ENCODE data around the gene C19orf38.
A peak's percentile ranks its signal among the peaks of the same experiment; 100 is the strongest.
"Not testable (repeated sequence)": the region's sequence is repeated elsewhere in the genome, so short reads cannot be mapped to it uniquely, and the experiment has no call there.

Gene C19orf38

GRCh38 chr19:10868872-10869547, 20.8 kb downstream of the C19orf38 start:
- H3K27ac ChIP-seq (ENCODE audit: low read length), result no peak overlapping the region
- H3K4me2 ChIP-seq (ENCODE audit: insufficient read depth, low read length), result no peak overlapping the region
- H3K36me3 ChIP-seq (ENCODE audit: insufficient read depth, low read length), result no peaks in the 10 kb centered on the region; the same call in 1 of the 2 replicates
- no peak overlapping the region for H3K4me3 ChIP-seq (ENCODE audit: low read depth in 1 of 2, low read length in 2 of 2)
- H3K27me3 ChIP-seq (ENCODE audit: insufficient read depth, low read length, poor library complexity), result no peaks in the 10 kb centered on the region
- H2AFZ ChIP-seq (ENCODE audit: low read depth, low read length), result no peak overlapping the region
- ATAC-seq (ENCODE audit: insufficient read depth, low read depth) (no peak), DNase-seq (no peak)
- peaks cover 25% of the 10 kb centered on the region for H3K4me1 ChIP-seq (ENCODE audit: insufficient read depth, low read length)
- H3K9me3 ChIP-seq (ENCODE audit: insufficient read depth, low read length, severe bottlenecking), result no peaks in the 10 kb centered on the region
- H3K79me2 ChIP-seq (ENCODE audit: insufficient read depth, low read length), result peaks cover 23% of the 10 kb centered on the region
- no peak for TF ChIP-seq CTCF (IDR thresholded peaks at IDR 0.05; ENCODE audit: borderline replicate concordance, extremely low read depth, low read length, poor library complexity, severe bottlenecking)
- TF ChIP-seq EZH2 (IDR thresholded peaks at IDR 0.05; ENCODE audit: borderline replicate concordance, low read depth, low read length, severe bottlenecking), result no peak
- H3K9ac ChIP-seq (ENCODE audit: low read depth, low read length), result no peak overlapping the region
- peaks cover 7% of the 10 kb centered on the region; the same call in 1 of the 2 replicates for H4K20me1 ChIP-seq (ENCODE audit: insufficient read depth, low read length)

DNA sequence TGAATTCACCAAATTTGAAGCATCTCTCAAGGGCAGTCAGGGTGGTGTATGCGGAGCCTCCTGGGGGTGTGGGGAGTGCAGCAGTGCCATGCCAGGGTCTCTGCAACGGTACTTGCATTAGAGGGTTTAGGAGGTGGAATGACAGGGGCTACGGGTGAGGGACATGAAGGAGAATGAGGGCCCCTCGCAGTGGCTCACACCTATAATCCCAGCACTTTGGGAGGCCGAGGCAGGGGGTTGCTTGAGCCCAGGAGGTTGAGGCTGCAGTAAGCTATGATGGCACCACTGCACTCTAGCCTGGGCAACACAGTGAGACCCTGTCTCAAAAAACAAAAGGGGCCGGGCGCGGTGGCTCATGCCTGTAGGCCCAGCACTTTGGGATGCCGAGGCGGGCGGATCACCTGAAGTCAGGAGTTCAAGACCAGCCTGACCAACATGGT, 21.7 kb downstream of the C19orf38 start:
- not testable (repeated sequence) for H3K27ac ChIP-seq (ENCODE audit: low read length); ATAC-seq (ENCODE audit: insufficient read depth, low read depth); H3K36me3 ChIP-seq (ENCODE audit: insufficient read depth, low read length); H2AFZ ChIP-seq (ENCODE audit: low read depth, low read length); H3K4me3 ChIP-seq (ENCODE audit: low read depth in 1 of 2, low read length in 2 of 2); H3K27me3 ChIP-seq (ENCODE audit: insufficient read depth, low read length, poor library complexity); DNase-seq; H3K9ac ChIP-seq (ENCODE audit: low read depth, low read length); H3K9me3 ChIP-seq (ENCODE audit: insufficient read depth, low read length, severe bottlenecking)
- 0 out of 2 replicates have a peak overlapping the region, but pooled peaks have one; percentile 71 for H3K4me2 ChIP-seq (ENCODE audit: insufficient read depth, low read length)
- peaks cover 23% of the 10 kb centered on the region for H3K4me1 ChIP-seq (ENCODE audit: insufficient read depth, low read length)
- H4K20me1 ChIP-seq (ENCODE audit: insufficient read depth, low read length), result peaks cover 12% of the 10 kb centered on the region
- peaks cover 32% of the 10 kb centered on the region for H3K79me2 ChIP-seq (ENCODE audit: insufficient read depth, low read length)

DNA sequence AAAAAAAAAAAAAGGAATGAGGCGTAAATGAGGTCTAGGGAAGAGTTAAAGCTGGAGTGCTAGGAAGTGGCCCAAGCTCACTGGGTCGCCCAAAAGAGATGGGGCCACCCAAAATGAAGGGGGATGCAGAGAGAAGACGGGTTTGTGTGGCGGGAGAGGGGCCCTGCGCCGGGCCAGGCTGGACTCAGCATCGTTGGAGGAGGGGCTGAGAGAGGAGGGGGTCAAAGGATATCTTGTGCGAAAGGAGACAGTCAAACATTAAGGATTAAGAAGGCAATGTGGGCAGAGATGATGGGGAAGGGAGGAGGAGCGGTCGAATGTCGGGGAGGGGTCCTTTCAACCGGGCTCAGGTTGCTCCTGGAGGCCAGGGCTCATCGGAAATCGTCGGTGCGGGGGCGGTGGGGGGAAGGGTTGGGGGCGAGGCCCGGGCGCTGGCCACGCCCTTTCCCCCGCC, 22.3 kb downstream of the C19orf38 start:
- Histone ChIP-seq H3K79me2 (ENCODE audit: insufficient read depth, low read length) (peaks cover 38% of the 10 kb centered on the region), H2AFZ (ENCODE audit: low read depth, low read length) (peak overlapping the region; percentile 62), H4K20me1 (ENCODE audit: insufficient read depth, low read length) (peaks cover 15% of the 10 kb centered on the region), H3K27me3 (ENCODE audit: insufficient read depth, low read length, poor library complexity) (no peaks in the 10 kb centered on the region), H3K36me3 (ENCODE audit: insufficient read depth, low read length) (no peaks in the 10 kb centered on the region; the same call in 1 of the 2 replicates), H3K4me3 (ENCODE audit: low read depth in 1 of 2, low read length in 2 of 2) (peak overlapping the region; percentile 0 to 53; a peak in 3 of 4 replicates), H3K27ac (ENCODE audit: low read length) (peak overlapping the region; percentile 71), H3K4me1 (ENCODE audit: insufficient read depth, low read length) (peaks cover 23% of the 10 kb centered on the region), H3K4me2 (ENCODE audit: insufficient read depth, low read length) (peak overlapping the region; percentile 71), H3K9me3 (ENCODE audit: insufficient read depth, low read length, severe bottlenecking) (no peaks in the 10 kb centered on the region), H3K9ac (ENCODE audit: low read depth, low read length) (peak overlapping the region; percentile 57)
- ATAC-seq (ENCODE audit: insufficient read depth, low read depth) (no peak), DNase-seq (no peak)
- TF ChIP-seq EZH2 (IDR thresholded peaks at IDR 0.05; ENCODE audit: borderline replicate concordance, low read depth, low read length, severe bottlenecking) (no peak), CTCF (IDR thresholded peaks at IDR 0.05; ENCODE audit: borderline replicate concordance, extremely low read depth, low read length, poor library complexity, severe bottlenecking) (no peak)

DNA sequence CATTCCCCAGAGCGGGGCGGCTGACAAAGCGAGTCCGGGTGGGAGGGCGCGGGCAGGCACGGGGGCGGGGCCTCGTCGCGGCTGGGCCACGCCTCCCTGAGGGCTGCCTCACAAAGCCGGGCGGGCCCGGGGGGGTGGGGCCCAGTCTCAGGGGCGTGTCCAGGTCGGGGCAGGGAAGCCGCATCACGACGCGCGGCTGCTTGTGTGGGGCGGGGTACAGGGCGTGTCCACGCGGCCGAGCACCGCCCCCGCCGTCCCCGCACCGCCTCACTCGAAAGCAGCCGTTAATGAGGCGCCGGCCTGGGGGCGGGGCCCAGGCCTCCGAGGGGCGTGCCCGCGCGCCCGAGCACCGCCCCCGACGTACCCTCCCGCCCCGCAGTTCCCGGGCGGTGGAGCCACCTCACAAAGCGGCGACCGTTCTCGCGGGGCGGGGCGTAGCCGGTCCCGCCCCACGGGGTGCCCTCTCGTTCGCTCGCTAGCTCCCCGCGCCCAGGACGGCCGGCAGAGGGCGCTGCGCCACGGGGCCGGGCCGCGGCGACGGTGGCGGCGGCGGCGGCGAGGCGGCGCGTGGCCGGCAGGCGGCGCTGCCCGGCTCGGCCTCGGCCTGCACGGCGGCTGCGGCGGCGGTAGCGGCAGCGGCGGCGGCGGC, 22.9 kb downstream of the C19orf38 start, which contains the start of gene CARM1:
TSS of gene CARM1 (plus strand) at position 599 of the 649 bp plus-strand sequence. CDS start 150 bp downstream, outside the sequence.
- TF ChIP-seq EZH2 (IDR thresholded peaks at IDR 0.05; ENCODE audit: borderline replicate concordance, low read depth, low read length, severe bottlenecking) (no peak), CTCF (IDR thresholded peaks at IDR 0.05; ENCODE audit: borderline replicate concordance, extremely low read depth, low read length, poor library complexity, severe bottlenecking) (peak; percentile 84)
- H3K27ac ChIP-seq (ENCODE audit: low read length), result peak within 1 kb of the TSS; percentile 77
- no peaks in the 10 kb centered on the region for H3K27me3 ChIP-seq (ENCODE audit: insufficient read depth, low read length, poor library complexity)
- peak within 1 kb of the TSS; percentile 97 for H3K4me2 ChIP-seq (ENCODE audit: insufficient read depth, low read length)
- peak within 1 kb of the TSS; percentile 80 for H2AFZ ChIP-seq (ENCODE audit: low read depth, low read length)
- DNase-seq (peak; percentile 99), ATAC-seq (ENCODE audit: insufficient read depth, low read depth) (peak; percentile 82)
- peaks cover 43% of the 10 kb centered on the region for H3K79me2 ChIP-seq (ENCODE audit: insufficient read depth, low read length)
- H3K9ac ChIP-seq (ENCODE audit: low read depth, low read length), result peak within 1 kb of the TSS; percentile 94
- peaks cover 23% of the 10 kb centered on the region for H3K4me1 ChIP-seq (ENCODE audit: insufficient read depth, low read length)
- peaks cover 16% of the 10 kb centered on the region for H4K20me1 ChIP-seq (ENCODE audit: insufficient read depth, low read length)
- no peaks in the 10 kb centered on the region for H3K9me3 ChIP-seq (ENCODE audit: insufficient read depth, low read length, severe bottlenecking)
- H3K4me3 ChIP-seq (ENCODE audit: low read depth in 1 of 2, low read length in 2 of 2), result peak within 1 kb of the TSS; percentile 96 to 98
- no peaks in the 10 kb centered on the region; the same call in 1 of the 2 replicates for H3K36me3 ChIP-seq (ENCODE audit: insufficient read depth, low read length)
